GM10248 (cell line): ENCODE results near the gene SLC8A3.

ENCODE experiments used
- CTCF ChIA-PET: fragments of 300-600 bp; sonication (Branson Sonifier 250); formaldehyde crosslinking; extraction: SDS; loops from one replicate; lab custom pipeline; 2021; ENCODE audit warnings: antibody characterized with exemption; lab: Yijun Ruan, JAX
- POLR2A ChIA-PET: fragments of 350-650 bp; sonication (Branson Sonifier 250); formaldehyde crosslinking; extraction: SDS; loops from one replicate; lab custom pipeline; 2020; ENCODE audit warnings: antibody characterized with exemption; lab: Yijun Ruan, JAX
- DNase-seq: peaks from one replicate; pipeline ENCODE4 v3.0.0; 2012; ENCODE audit errors: extremely low spot score
- TF ChIP-seq, protein P1 (sequence below): IDR thresholded peaks from 2 replicates; pipeline ENCODE4 v1.5.1; 2012; ENCODE audit warnings: mild to moderate bottlenecking, low read depth; ENCODE audit errors: extremely low read depth, missing control alignments, control extremely low read depth

Gene SLC8A3

DNA sequence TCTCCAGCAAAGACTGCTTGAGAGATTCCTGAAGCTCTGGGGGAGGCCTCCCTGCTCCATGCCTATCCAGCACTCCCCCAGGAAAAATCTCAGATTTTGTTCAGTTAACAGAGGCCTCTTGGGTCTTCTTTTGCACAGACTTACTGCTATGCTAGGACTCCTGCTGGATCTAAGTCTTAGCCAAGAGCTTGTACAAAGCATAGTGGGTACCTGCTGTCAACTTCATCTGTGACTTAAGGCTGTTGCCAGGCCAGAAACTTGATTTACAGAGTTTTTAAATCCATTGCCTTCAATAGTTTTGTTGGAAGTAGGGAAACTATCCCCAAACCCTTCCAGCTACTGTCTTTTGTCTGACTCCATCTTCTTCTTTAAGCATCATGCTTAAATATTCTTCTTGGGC, 169.1 kb downstream of the SLC8A3 start:
- ChIA-PET CTCF (interaction anchor here (0.9 to 10.2 kb wide), 5 partner anchors 8 to 202 kb away, joined by 3 to 103 read pairs (median 5); no protein-coding TSS in a partner anchor), POLR2A (no interaction called here)
- DNase-seq = no peak
- TF ChIP-seq, protein P1, sequence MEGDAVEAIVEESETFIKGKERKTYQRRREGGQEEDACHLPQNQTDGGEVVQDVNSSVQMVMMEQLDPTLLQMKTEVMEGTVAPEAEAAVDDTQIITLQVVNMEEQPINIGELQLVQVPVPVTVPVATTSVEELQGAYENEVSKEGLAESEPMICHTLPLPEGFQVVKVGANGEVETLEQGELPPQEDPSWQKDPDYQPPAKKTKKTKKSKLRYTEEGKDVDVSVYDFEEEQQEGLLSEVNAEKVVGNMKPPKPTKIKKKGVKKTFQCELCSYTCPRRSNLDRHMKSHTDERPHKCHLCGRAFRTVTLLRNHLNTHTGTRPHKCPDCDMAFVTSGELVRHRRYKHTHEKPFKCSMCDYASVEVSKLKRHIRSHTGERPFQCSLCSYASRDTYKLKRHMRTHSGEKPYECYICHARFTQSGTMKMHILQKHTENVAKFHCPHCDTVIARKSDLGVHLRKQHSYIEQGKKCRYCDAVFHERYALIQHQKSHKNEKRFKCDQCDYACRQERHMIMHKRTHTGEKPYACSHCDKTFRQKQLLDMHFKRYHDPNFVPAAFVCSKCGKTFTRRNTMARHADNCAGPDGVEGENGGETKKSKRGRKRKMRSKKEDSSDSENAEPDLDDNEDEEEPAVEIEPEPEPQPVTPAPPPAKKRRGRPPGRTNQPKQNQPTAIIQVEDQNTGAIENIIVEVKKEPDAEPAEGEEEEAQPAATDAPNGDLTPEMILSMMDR = no peak

DNA sequence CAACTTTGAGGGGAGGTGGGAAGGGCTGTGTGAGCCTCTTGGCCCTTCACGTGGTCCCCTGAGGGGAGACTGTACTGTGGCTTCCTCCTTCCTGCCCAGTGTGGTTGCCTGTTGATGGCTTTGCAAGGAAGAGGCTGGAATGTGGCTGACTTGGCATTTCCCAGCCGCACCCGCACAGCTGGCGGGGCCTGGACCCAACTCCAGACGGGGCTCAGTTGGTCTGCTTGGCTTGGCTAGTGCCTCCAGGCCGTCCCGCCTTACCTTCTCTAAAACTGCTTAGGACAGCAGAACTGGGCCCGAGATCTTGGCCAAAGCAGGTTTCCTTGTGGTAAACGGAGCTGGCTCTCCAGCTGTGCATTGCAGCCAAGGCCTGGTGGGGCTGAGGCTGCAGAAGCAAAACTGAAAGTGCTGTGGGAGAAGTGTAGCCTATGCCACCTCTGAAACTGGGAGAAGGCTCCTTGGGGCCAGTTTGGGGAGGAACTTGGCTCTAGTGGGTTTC, 170.0 kb downstream of the SLC8A3 start:
- CTCF ChIA-PET = interaction anchor here (0.9 to 10.2 kb wide), 4 partner anchors 9 to 201 kb away, joined by 3 to 103 read pairs (median 12); no protein-coding TSS in a partner anchor
- TF ChIP-seq, protein P1 = no peak
- POLR2A ChIA-PET = no interaction called here
- peak; percentile 36 for DNase-seq

DNA sequence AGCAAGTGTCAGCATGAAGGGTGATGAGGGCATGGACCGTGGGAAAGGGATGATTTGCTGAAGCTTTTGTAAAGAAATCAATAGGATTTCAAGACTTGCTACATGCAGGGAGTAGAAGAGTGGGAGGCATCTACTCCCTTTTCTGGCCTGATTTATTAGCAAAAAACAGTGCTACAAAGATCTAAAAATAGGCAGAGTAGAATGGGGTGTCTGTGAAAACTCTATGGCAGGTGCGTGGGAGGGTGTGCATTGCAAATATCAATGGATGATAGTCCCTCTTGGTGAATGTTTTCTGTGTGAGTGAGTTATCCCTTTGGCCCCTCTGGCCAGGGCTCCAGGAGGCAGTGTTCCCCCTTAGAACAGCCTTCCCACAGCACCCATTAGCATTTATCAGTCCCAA, 170.5 kb downstream of the SLC8A3 start:
- POLR2A ChIA-PET = no interaction called here
- DNase-seq = no peak
- CTCF ChIA-PET = interaction anchor here (10.2 kb wide), 1 partner anchor 10 kb away, joined by 103 read pairs; no protein-coding TSS in a partner anchor
- TF ChIP-seq, protein P1 = no peak

GRCh38 chr14:70014406-70015095, 174.2 kb downstream of the SLC8A3 start:
- CTCF ChIA-PET = interaction anchor here (1.0 to 10.2 kb wide), 11 partner anchors 10 to 521 kb away, joined by 3 to 103 read pairs (median 5); no protein-coding TSS in a partner anchor
- TF ChIP-seq, protein P1 = no peak
- no peak for DNase-seq
- POLR2A ChIA-PET = no interaction called here

DNA sequence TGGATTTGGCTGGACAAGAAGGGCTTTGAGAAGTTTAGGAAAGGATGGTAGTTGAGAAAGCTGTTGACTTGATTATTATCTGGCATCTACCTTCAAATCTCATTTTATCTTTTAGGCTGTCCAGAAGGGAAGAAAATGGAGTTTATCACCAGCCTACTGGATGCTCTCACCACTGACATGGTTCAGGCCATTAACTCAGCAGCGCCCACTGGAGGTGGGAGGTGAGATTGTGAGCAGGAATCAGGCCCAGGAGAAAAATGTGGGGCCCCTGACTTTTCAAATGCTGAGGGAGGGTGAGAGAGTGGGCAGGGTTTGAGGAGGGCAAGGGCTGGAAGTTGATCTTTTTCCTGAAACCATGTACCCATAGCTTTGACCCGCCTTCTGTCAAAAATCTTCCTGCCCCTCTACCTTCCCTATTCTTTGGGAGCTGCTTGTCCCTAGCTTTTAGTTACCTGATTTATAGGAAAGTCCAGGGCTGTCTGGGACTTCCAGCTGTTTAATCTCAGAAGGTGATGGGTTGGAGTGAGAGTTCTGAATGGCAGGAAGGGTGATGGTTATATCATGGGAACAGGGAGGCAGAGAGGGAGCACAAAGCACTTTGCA, 175.4 kb downstream of the SLC8A3 start:
- ChIA-PET CTCF (interaction anchor here (0.6 to 10.2 kb wide), 24 partner anchors 8 to 519 kb away, joined by 3 to 103 read pairs (median 4); partner anchors contain the start of genes SMOC1 and SRSF5), POLR2A (no interaction called here)
- TF ChIP-seq, protein P1 = peak; percentile 65
- peak; percentile 54 for DNase-seq

- POLR2A ChIA-PET = no interaction called here
- DNase-seq = no peak
- TF ChIP-seq, protein P1 = no peak
- CTCF ChIA-PET = interaction anchor here (0.9 to 10.2 kb wide), 11 partner anchors 9 to 418 kb away, joined by 3 to 103 read pairs (median 7); no protein-coding TSS in a partner anchor
Measured at GRCh38 chr14:70011708-70012107, 177.0 kb downstream of the SLC8A3 start.
